Dedifferentiated amniotic fluid mesenchymal stem cell (primary cell): Measurements from ENCODE around the gene ACTR8.

Source experiments
- DNase-seq: peaks from one replicate; pipeline ENCODE4 v3.0.0-alpha.2; 2016; ENCODE audit errors: extremely low spot score

ACTR8 gene

GRCh38 chr3:53865732-53866499 is 16.0 kb downstream of the ACTR8 start:
- DNase-seq, result no peak

DNA sequence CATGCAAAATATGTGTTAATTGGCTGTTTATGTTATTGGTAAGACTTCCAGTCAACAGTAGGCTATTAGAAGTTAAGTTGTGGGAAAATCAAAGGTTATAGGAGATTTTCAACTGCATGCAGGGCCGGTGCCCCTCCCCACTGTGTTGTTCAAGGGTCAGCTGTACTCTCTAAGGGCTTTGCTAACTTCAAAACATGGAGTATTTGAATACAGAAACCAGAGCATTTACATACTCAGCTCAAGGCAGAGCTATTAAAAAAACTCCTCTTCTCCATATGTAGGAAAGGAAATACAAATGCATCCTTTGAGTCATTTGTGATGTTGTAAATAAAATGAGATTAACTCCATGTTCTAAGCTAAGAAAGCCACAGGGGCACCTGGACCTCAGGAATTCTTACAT is 18.8 kb downstream of the ACTR8 start:
- DNase-seq, result no peak

- no peak for DNase-seq
Observed at GRCh38 chr3:53862241-53862640, 19.7 kb downstream of the ACTR8 start.

DNA sequence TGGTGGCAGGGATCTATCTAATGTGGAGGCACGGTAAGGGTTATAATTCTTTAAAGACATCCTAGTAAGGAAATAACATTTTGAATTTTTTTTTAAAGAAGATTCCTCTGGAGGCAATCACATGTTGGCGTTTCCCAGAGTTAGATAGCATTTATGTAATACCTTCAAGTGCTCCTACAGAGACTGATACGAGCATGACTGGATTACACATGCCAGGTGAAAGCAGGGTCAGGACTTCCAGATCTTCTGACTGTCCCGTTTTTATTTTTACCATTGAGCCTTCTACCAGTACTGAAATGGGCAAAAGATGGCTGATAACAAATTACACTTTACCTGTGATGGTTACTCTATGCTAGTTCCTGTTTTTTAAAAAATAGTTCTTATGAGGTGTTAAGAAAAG is 21.8 kb downstream of the ACTR8 start:
- DNase-seq, result no peak

DNA sequence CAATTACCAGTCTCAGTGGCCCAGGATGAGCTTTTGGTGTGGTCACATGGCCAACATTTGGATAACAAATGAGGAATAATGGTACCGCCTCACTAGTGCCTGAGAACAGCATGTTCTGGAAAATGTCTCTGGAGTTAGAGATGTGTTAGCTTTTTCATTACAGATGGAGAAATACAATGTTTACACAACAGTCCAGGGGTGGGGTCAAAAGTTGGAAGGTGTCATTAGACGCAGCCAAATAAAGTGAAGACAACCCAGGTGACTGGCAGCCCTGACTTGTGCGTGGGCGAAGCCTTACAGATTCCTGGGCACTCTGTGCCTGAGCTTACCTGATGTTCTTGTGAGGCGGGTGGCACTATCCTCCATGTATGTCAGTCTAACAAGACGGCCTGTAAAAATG is 22.8 kb downstream of the ACTR8 start:
- no peak for DNase-seq

DNA sequence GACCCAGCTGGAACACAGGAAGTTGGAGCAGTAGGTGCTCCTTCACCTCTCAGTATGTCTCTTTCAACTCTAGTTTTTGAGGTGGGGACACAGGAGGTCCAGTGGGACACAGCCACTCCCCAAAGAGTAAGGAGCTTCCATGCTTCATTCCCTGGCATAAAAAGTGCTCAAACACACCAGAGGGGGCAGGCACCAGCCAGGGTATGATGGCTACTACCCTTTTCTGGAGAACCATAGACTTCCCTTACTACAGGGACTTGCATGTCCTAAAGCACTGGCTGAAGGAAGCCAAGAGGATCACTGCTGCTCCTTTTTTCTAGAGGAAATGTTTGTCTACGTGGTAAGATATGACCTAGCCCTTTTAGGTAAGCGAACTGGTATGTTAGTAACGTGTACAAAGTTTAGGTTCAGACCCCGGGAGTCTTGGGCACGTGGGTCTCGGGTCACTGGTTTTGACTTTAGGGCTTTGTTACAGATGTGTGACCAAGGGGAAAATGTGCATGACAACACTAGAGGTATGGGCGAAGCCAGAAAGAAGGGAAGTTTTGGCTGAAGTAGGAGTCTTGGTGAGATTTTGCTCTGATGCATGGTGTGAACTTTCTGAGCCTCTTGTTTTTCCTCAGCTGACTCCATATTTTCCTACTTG is 23.7 kb downstream of the ACTR8 start:
- no peak for DNase-seq

- no peak for DNase-seq
Observed at GRCh38 chr3:53856964-53857363, 25.0 kb downstream of the ACTR8 start.

DNA sequence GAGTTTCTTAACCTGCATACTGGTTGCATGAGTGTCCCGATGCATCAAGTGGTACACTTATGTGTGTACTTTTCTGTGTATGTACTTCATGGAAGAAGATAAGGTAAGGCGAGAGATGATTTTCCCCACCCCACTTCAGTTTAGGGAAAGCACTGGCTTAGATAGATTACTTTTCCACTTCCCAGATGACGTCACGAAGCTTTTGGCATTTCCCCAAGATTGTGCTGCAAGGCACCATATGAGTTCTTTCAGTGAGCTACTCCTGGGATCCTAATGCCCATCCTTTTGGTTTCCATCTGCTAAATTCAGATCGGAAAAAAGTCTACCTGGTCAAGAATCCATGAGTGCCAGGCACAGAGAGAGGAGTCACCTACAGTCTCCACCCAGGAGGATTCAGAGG is 31.1 kb downstream of the ACTR8 start:
- DNase-seq, result no peak

GRCh38 chr3:53849916-53850315 is 32.0 kb downstream of the ACTR8 start:
- DNase-seq, result no peak

DNA sequence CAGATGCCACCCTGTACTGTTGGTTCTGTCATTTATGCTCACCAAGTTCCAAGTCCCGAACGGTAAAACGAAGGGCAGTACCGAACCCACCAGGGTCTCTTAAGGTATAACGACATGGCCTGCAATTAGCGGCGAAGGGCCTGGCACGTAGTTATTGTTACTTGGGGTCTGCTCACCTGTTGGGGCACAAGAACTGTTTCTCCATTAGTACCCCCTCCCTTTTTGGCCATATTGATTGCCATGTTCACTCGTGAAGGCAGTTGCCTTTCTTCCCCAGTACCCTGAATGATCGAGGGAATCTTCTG is 35.1 kb downstream of the ACTR8 start:
- DNase-seq, result no peak

GRCh38 chr3:53846134-53846850 is 35.7 kb downstream of the ACTR8 start, which contains the start of the genes CHDH and IL17RB:
Gene CHDH, minus strand, starts transcription at chr3:53846419. Its CDS starts 22,411 bp downstream, at chr3:53824008.
Gene IL17RB, plus strand, starts transcription at chr3:53846568. Its CDS starts 21 bp downstream, at chr3:53846589.
- no peak for DNase-seq

- DNase-seq, result no peak
Observed at GRCh38 chr3:53845881-53846133, 36.1 kb downstream of the ACTR8 start.

- peak; percentile 40 for DNase-seq
Observed at GRCh38 chr3:53845103-53845880, 36.7 kb downstream of the ACTR8 start.

DNA sequence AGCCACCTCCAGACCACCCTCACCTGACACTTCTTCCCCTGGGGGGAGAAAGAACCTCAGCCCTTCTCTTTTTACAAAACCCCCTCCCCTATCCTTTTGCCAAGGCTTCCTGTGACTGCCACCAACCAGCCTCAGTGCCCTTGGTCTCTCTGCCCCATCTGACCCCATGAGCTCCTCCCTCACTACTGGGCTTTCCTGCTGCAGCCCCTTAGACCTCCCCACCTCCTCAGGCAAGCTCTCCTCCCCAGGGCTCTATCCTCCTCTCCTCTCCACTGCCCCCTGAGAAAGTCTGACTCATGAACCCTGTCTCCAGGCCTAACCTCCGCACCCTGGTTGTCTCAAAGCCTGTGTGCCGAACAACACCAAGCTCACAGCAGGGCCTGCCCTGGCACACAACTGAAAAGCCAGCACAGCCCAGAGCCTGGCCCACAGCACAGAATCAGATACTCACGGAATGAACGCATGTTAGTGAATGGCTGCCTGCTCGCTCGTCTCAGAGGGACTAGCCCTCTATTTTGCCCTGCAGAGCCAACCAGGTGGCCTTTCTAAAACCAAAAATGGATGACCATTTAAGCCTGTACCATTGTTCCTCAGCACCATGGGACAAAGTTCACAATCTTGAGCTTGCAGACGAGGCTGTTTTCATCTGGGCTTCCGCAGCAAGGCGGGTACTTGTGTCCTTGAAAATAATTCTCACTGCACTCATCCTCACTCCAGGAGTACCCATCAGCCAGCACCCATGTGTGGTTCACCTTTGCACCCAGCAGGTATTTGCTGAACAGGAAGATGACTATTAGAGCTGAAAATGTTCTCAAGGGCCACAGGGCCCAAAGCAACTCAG is 37.5 kb downstream of the ACTR8 start:
- DNase-seq, result no peak

- DNase-seq, result no peak
Observed at GRCh38 chr3:53843195-53844177, 38.5 kb downstream of the ACTR8 start.

GRCh38 chr3:53842436-53843194 is 39.3 kb downstream of the ACTR8 start:
- DNase-seq, result no peak

DNA sequence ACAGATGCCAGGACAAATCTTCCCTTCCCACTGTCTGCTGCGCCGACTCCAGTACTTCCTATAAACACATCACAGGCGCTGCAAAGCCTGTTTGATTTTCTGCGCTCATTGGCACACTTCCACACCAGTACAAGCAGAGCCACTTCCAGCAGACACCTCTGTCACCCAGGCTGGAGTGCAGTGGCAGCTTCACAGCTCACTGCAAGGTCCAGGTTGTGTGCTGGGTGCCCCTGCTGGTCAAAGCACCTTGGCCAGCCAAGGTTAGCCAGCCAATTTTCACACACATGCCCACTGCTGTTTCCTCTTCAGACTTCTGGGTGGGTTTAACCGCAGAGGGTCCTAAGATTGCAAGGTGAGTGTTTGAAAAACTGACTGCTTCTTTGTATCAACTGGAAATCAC is 40.7 kb downstream of the ACTR8 start:
- DNase-seq, result no peak

- no peak for DNase-seq
Observed at GRCh38 chr3:53837331-53837730, 44.6 kb downstream of the ACTR8 start.

DNA sequence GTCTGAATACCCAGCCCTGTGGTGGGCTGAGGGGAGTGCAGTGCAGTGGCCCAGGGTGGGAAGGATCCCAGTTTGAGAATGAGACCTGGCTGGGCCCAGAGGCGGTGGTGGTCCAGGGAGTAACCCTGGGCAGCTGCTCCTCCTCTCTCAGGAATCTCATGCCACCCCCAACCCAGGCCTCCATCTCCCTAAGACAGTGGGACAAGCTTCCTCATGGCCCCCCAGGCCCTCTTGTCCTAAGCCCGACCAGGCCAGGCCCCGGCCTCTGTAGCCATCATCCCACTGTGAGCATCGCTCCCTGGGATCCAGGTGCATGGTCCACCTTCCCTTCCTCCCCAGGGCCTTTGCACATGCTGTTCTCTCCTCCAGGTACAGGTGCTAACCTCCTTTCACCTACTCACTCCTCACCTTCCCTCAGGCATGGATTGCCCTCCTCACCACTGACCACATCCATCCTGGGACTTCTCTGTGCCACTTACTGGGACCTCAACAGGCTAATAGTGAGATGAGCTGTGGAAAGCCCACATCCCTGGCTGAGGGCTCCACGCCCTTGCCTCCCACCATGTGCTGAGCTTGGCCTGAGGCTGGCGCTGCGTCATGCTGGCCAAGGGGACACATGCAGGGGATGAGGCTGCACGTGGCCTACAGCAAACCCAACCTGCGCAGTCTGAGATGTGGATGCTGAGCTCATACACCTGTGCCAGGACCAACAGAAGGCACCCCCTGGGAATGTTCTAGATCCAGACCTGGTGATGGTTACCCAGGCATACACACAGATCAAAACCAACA is 45.7 kb downstream of the ACTR8 start:
- no peak for DNase-seq
